RKO (cell line): ENCODE data around the gene POLR2L.

ENCODE experiments used
- DNase-seq: peaks from one replicate; pipeline ENCODE4 v3.0.0-alpha.2; 2016; ENCODE audit warnings: low spot score

Gene POLR2L

DNA sequence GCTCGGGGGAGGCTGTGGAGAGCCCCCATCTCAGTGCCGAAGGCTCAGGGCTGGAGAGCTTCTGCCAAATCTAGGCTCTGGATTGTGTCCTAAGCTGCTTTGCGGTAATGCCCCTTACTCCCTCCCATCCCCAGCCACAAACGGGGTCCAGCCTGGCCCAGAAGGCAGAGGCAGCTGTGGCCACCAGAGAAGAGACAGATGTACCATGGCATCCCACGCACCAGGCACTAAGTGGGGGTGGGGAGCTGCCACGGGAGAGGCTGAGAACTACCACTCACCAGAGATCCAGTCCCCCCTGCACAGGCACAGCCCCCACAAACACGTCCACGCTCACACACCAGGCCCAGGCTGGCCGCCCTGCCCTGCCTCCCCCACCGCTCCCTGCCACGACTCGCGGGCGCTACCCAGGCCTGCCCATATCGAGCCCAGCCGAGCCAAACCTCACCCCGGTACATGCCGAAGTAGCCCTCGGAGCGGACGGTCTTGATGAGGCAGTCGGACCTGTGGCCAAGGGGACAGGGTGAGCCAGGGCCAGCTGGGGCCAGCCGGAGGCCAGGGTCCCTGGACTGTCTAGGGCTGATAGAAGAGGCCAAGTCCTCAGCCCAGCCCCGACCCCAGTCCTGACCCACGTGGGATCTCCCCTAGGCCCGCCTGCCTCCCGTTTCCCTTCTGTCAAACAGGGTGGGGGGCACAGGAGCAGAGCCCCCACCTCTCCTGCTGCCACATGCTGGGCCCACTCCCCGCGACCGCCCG is 48.1 kb downstream of the POLR2L start:
- DNase-seq: no peak

DNA sequence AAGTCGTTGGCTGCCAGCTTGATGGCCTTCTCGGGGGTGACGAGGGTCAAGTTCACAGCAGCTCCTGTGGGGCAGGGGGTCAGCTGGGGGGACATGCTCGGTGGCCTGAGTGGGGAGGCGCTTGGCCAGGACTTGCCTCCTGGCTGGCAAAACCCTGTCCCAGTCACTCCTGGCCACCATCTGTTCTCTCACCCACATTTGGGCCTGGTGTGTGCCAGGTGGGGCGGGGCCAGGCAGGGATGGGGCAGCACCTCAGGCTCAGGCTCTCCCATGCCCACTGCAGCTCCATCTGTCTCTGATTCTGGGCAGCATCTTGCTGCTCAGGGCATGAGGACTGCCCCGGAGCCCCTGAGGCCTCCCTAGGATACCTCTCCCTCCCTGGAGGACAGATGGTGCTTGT is 48.8 kb downstream of the POLR2L start:
- no peak for DNase-seq

DNA sequence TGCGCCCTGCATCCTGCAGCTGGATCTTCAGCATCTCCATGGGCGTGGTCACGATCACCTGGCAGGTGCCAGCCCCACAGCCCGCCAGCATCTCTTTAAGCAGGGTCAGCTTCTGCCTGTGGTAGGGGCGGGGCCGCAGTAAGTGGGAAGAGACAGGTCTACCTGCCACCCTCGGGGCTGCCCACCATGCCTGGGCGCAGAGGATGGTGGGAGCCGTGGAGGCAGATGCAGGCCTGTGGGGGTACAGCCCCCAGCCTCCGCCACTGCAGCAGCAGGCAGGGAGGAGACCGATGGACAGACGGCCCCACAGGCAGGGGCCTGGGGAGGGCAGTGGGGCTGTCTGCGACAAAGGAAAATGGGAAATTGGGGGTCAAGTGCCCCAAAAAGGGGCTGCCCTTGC is 49.5 kb downstream of the POLR2L start:
- DNase-seq: no peak

DNA sequence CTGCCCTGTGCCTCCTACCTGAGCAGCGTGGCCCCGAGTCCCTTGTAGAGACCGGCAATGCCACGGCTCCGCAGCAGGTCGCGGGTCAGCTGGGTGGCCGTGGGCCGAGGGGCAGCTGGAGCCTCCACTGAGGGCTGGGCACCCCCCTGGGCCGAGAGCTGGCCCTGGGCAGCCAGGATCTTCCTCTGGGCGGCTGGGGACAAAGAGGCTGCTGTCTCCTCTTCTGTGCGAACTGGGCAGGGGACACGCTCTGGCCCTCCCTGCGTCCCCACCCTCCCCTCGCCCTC is 49.9 kb downstream of the POLR2L start:
- DNase-seq: no peak

DNA sequence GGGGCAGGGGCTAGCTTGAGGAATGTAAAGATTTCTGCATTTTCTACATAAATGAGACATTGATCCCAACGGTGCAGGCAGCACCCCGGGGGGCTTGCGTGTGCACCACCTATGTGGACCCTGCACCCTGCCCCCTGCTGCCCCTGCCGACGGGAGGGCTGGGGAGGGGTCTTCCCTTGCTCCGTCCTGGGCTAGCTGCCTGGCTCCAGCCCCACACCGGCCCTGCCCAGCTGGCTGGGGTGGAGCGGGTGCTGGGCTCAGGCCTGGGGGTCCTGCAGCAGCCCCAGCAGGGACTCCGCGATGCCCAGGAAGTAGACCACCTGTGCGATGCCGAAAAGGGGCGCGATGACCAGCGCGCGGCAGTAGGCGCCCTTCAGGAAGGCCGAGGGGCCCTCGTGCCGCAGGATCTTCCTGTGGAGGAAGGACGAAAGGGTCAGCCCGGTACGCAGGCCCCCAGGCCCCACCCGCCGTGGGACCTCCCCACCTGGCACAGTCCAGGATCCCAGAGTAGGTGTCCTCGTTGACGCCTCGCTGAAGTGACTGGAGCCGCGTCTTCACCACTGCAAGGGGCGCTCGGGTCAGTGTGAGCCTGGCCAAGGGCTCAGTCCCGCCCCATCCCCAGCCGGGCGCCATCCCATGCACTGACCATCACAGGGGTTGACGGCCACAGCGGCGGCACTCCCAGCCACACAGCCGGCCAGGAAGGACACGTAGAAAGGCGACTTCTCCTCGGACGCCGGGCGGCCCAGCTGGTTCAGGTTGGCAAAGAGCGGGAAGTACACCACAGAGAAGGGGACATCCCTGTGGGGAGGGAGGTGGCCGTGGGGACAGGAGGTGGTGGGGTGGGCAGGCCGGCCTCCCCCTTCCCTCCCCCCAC is 50.4 kb downstream of the POLR2L start:
- no peak for DNase-seq

DNA sequence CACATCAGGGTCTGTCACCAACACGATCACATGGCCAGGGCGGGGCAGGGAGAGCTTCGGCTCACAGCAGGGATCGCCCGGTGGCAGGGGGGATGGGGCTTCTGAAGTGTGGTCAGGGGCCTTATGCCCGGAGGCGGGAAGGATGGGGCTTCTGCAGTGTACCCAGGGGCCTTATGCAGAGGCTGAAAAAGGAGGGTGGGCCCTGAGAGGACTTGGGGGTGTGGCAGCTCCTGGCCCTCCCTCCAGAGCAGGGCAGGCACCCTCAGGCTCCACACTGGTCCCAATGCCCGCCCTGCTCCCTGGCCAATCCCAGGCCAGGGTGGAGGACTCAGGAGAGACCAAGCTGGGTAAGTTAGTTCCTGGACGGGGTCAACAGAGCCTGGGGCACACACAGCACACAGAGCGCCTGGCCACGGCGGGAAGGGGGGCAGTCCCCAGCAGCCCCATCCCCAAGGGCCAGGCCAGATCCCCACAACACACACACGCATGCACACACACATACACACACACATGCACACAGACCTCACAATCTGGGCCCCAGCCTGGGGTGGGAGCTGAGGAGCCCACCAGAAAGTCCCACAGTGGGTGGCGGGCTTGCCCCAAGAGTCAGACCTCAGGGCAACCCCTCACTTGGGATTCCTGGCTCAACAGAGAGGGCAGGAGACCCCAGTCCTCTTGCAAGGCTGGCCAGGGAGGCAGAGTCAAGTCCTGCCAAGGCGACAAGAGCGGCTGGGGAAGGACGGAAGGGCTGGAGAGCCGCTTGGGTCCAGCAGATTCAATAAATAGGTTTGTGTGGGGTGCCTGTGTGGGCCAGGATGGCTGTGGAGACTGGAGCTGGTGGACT is 51.4 kb downstream of the POLR2L start:
- DNase-seq: no peak

DNA sequence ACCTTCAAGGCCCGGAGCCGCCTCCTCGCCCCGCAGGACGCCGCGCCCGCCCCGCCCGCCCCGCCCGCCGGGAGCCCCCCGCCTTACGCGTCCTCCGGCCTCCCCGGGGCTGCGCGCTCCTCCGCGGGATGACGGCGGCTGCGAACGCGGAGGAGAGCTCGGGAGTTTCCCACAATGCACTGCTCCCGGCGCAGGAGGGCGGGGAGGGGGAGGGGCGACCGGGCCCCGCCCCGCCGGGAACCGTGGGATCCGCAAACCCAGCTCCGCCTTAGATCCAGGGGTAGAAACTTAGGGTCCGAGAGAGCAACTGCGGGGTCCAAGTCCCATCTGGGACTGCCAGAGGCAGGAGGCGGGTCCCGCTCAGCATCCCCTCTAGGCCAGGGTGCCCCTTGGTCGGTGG is 52.4 kb downstream of the POLR2L start, which contains the start of gene CEND1:
Gene CEND1 (minus strand): TSS at position 148 of the 400 bp plus-strand sequence. CDS start 1,514 bp downstream, outside the sequence.
- DNase-seq: no peak
